Vagina (tissue), 2 donors: ENCODE results near the gene MAX.

Experiments used
- POLR2A ChIP-seq, 2 donors: fragments of 450-650 bp; IDR thresholded peaks; one replicate each; pipeline ENCODE4 v1.6.1; 2017; ENCODE audit warnings: antibody characterized with exemption in 2 of 2, mild to moderate bottlenecking in 2 of 2, moderate library complexity in 2 of 2
- POLR2AphosphoS5 ChIP-seq, 2 donors: sonication (generic); formaldehyde crosslinking; IDR thresholded peaks; one replicate each; pipeline ENCODE4 v1.9.0; 2017; ENCODE audit warnings: antibody characterized with exemption in 2 of 2, mild to moderate bottlenecking in 2 of 2, low read depth in 1 of 2; ENCODE audit not compliant: insufficient read depth in 1 of 2
- TF ChIP-seq, protein P1 (sequence below), 3 experiments: fragments of 450-650 bp in 2 of 3; fragments of 200-600 bp in 1 of 3; sonication (generic) in 1 of 3; IDR thresholded peaks; one replicate each; pipeline ENCODE4 v1.5.1; 2017 to 2019; ENCODE audit warnings: antibody characterized with exemption in 3 of 3, mild to moderate bottlenecking in 2 of 3, moderate library complexity in 2 of 3

DNA sequence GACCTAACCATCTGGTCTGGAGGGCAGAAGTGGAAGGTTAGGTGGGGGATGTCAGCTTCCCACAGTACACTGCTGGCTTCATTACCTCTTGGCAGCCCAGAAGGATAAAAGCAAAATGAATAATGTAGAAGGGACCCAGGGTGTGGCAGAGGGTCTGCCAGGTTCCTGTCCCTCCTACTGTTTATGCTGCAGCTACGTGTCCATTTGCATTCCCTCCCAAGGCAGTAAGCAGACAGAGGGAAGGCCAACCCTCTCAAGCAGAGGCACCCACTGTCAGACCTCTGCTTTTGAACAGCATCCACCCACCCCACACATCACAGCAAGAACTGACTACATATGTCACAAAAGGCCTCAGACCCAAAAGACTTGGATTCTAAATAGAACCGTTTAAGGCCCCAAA is 19.4 kb downstream of the MAX start:
- TF ChIP-seq, protein P1, sequence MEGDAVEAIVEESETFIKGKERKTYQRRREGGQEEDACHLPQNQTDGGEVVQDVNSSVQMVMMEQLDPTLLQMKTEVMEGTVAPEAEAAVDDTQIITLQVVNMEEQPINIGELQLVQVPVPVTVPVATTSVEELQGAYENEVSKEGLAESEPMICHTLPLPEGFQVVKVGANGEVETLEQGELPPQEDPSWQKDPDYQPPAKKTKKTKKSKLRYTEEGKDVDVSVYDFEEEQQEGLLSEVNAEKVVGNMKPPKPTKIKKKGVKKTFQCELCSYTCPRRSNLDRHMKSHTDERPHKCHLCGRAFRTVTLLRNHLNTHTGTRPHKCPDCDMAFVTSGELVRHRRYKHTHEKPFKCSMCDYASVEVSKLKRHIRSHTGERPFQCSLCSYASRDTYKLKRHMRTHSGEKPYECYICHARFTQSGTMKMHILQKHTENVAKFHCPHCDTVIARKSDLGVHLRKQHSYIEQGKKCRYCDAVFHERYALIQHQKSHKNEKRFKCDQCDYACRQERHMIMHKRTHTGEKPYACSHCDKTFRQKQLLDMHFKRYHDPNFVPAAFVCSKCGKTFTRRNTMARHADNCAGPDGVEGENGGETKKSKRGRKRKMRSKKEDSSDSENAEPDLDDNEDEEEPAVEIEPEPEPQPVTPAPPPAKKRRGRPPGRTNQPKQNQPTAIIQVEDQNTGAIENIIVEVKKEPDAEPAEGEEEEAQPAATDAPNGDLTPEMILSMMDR (IDR thresholded peaks at IDR 0.05) = no peak
- TF ChIP-seq POLR2A (IDR thresholded peaks at IDR 0.05) (no peak), POLR2AphosphoS5 (IDR thresholded peaks at IDR 0.05; ENCODE audit: insufficient read depth in 1 of 2, low read depth in 1 of 2) (no peak)
